HEK293 (cell line): ENCODE measurements around the gene PTH2.

ENCODE experiments used
- CTCF ChIA-PET: fragments of 350-600 bp; formaldehyde crosslinking; extraction: SDS; loops from one replicate; lab custom pipeline; 2021; ENCODE audit warnings: antibody characterized with exemption; lab: Yijun Ruan, JAX
- POLR2A ChIA-PET: fragments of 300-600 bp; formaldehyde crosslinking; extraction: SDS; loops from one replicate; lab custom pipeline; 2020; ENCODE audit warnings: antibody characterized with exemption, inconsistent platforms; lab: Yijun Ruan, JAX
- H3K27ac ChIP-seq: fragments of 200-500 bp; sonication (Bioruptor generic); 2 replicates; pipeline ENCODE4 v1.5.1; 2014; ENCODE audit warnings: low read depth, low read length, control low read depth, inconsistent platforms; ENCODE audit errors: extremely low read depth
- H3K36me3 ChIP-seq, 2 experiments: fragments of 200-500 bp in 1 of 2; sonication (Bioruptor generic) in 1 of 2; 1 replicate in 1 of 2; 2 replicates in 1 of 2; pipeline ENCODE4 v1.5.1; 2014 to 2017; ENCODE audit warnings: inconsistent platforms in 2 of 2, low read length in 2 of 2; ENCODE audit not compliant: control insufficient read depth in 2 of 2, insufficient read depth in 1 of 2
- H3K4me1 ChIP-seq: fragments of 200-500 bp; sonication (Bioruptor generic); 2 replicates; pipeline ENCODE4 v1.5.1; 2014; ENCODE audit warnings: mild to moderate bottlenecking, low read length, inconsistent platforms; ENCODE audit not compliant: control insufficient read depth, insufficient read depth
- H3K4me3 ChIP-seq: 2 replicates; pipeline ENCODE4 v1.5.1; 2011; ENCODE audit warnings: low read depth, mild to moderate bottlenecking, control low read depth, low read length, moderate library complexity
- H3K9me3 ChIP-seq: fragments of 200-500 bp; sonication (Bioruptor generic); 2 replicates; pipeline ENCODE4 v1.5.1; 2014; ENCODE audit warnings: low read depth, low read length, inconsistent platforms; ENCODE audit not compliant: control insufficient read depth, insufficient read depth
- BCL6B ChIP-seq: fragments of 450-650 bp; formaldehyde crosslinking; IDR thresholded peaks from 2 replicates; pipeline ENCODE4 v1.5.1; 2017; ENCODE audit warnings: missing biosample characterization, missing genetic modification characterization
- GLIS1 ChIP-seq: fragments of 450-650 bp; formaldehyde crosslinking; IDR thresholded peaks from 2 replicates; pipeline ENCODE4 v1.5.1; 2016; ENCODE audit warnings: missing biosample characterization, missing genetic modification characterization
- ZNF121 ChIP-seq: fragments of 450-650 bp; formaldehyde crosslinking; IDR thresholded peaks from 2 replicates; pipeline ENCODE4 v1.5.1; 2016; ENCODE audit warnings: missing biosample characterization, missing genetic modification characterization
- ZNF133 ChIP-seq: fragments of 450-650 bp; formaldehyde crosslinking; IDR thresholded peaks from 2 replicates; pipeline ENCODE4 v1.5.1; 2016; ENCODE audit warnings: missing biosample characterization, missing genetic modification characterization
- ZNF175 ChIP-seq: fragments of 450-650 bp; formaldehyde crosslinking; IDR thresholded peaks from 2 replicates; pipeline ENCODE4 v1.5.1; 2016; ENCODE audit warnings: missing biosample characterization, missing genetic modification characterization
- ZNF24 ChIP-seq: fragments of 450-650 bp; formaldehyde crosslinking; IDR thresholded peaks from 2 replicates; pipeline ENCODE4 v1.5.1; 2016; ENCODE audit warnings: missing biosample characterization, missing genetic modification characterization
- ZNF341 ChIP-seq: fragments of 450-650 bp; formaldehyde crosslinking; IDR thresholded peaks from 2 replicates; pipeline ENCODE4; 2016; ENCODE audit warnings: low read depth, missing biosample characterization, missing genetic modification characterization
- ZNF366 ChIP-seq: fragments of 450-650 bp; formaldehyde crosslinking; conservative IDR thresholded peaks from 2 replicates; pipeline ENCODE4 v1.5.1; 2016; ENCODE audit warnings: missing biosample characterization, missing genetic modification characterization
- ZNF416 ChIP-seq: fragments of 450-650 bp; formaldehyde crosslinking; IDR thresholded peaks from 2 replicates; pipeline ENCODE4 v1.5.1; 2016; ENCODE audit warnings: missing biosample characterization, missing genetic modification characterization
- ZNF555 ChIP-seq: fragments of 450-650 bp; formaldehyde crosslinking; conservative IDR thresholded peaks from 2 replicates; pipeline ENCODE4 v1.5.1; 2017; ENCODE audit warnings: missing biosample characterization, mild to moderate bottlenecking, missing genetic modification characterization, inconsistent platforms
- ZNF747 ChIP-seq: fragments of 450-650 bp; formaldehyde crosslinking; IDR thresholded peaks from 2 replicates; pipeline ENCODE4 v1.5.1; 2016; ENCODE audit warnings: missing biosample characterization, missing genetic modification characterization
- ZSCAN18 ChIP-seq: fragments of 450-650 bp; formaldehyde crosslinking; IDR thresholded peaks from 2 replicates; pipeline ENCODE4 v1.5.1; 2016; ENCODE audit warnings: missing biosample characterization, missing genetic modification characterization

The PTH2 gene

GRCh38 chr19:49396738-49397505, 26.3 kb downstream of the PTH2 start:
- CTCF ChIA-PET = no interaction called here
- Histone ChIP-seq H3K4me3 (no peak overlapping the region), H3K36me3 (no peaks in the 10 kb centered on the region), H3K9me3 (no peaks in the 10 kb centered on the region), H3K27ac (no peak overlapping the region), H3K4me1 (no peaks in the 10 kb centered on the region)
- TF ChIP-seq ZSCAN18 (tag by site-specific recombination) (no peak), ZNF121 (peak; percentile 92), ZNF416 (tag by site-specific recombination) (no peak)
- POLR2A ChIA-PET = interaction anchor here (0.6 to 1.4 kb wide), 2 partner anchors 46 to 221 kb away, joined by 3 to 5 read pairs; no protein-coding TSS in a partner anchor

- POLR2A ChIA-PET = interaction anchor here (0.6 kb wide), 1 partner anchor 222 kb away, joined by 5 read pairs; no protein-coding TSS in a partner anchor
Measured at GRCh38 chr19:49395581-49396407, 27.4 kb downstream of the PTH2 start.

GRCh38 chr19:49393881-49394280, 29.4 kb downstream of the PTH2 start:
- no peak overlapping the region for H3K4me3 ChIP-seq
- no peak for TF ChIP-seq GLIS1
- TF ChIP-seq ZNF133 (tag by site-specific recombination) = no peak
- TF ChIP-seq ZNF555 (tag by site-specific recombination) = no peak
- no peak for TF ChIP-seq BCL6B (tag by site-specific recombination)
- TF ChIP-seq ZNF747 (tag by site-specific recombination) = no peak
- TF ChIP-seq ZNF24 (tag by site-specific recombination) = no peak
- TF ChIP-seq ZNF175 (tag by site-specific recombination) = no peak
- H3K9me3 ChIP-seq = no peaks in the 10 kb centered on the region
- H3K27ac ChIP-seq = no peak overlapping the region
- CTCF ChIA-PET = interaction anchor here (0.5 to 5.0 kb wide), 11 partner anchors 9 to 166 kb away, joined by 3 to 59 read pairs (median 4); no protein-coding TSS in a partner anchor
- POLR2A ChIA-PET = interaction anchor here (0.5 to 1.1 kb wide), 2 partner anchors 49 to 188 kb away, joined by 3 to 6 read pairs; no protein-coding TSS in a partner anchor
- H3K36me3 ChIP-seq = no peaks in the 10 kb centered on the region
- H3K4me1 ChIP-seq = no peaks in the 10 kb centered on the region

More at GRCh38 chr19:49395581-49396407, 27.4 kb downstream of the PTH2 start:
- TF ChIP-seq ZNF366 = no peak
- TF ChIP-seq ZNF341 (tag by site-specific recombination) = peak; percentile 59; the same call in 1 of the 2 replicates
- H3K27ac ChIP-seq = no peak overlapping the region
- CTCF ChIA-PET = interaction anchor here (0.7 to 5.0 kb wide), 2 partner anchors 47 to 151 kb away, joined by 3 to 59 read pairs; no protein-coding TSS in a partner anchor
- no peaks in the 10 kb centered on the region for H3K36me3 ChIP-seq
- no peak overlapping the region for H3K4me3 ChIP-seq
- H3K4me1 ChIP-seq = no peaks in the 10 kb centered on the region
- H3K9me3 ChIP-seq = no peaks in the 10 kb centered on the region
